Fibroblast of the conjunctiva (primary cell): ENCODE measurements around the gene CDHR5.
"Not testable (repeated sequence)": the region's sequence is repeated elsewhere in the genome, so short reads cannot be mapped to it uniquely, and the experiment has no call there.

Experiments
- DNase-seq: peaks from one replicate; pipeline ENCODE4 v3.0.0-alpha.2; 2010; ENCODE audit warnings: low read depth

The CDHR5 gene

GRCh38 chr11:586376-587316, 38.1 kb downstream of the CDHR5 start:
- no peak for DNase-seq

GRCh38 chr11:584287-584686, 40.5 kb downstream of the CDHR5 start:
- no peak for DNase-seq

- DNase-seq: no peak
Measured at GRCh38 chr11:581752-582151, 43.0 kb downstream of the CDHR5 start.

- no peak for DNase-seq
Measured at GRCh38 chr11:581342-581741, 43.4 kb downstream of the CDHR5 start.

- no peak for DNase-seq
Measured at GRCh38 chr11:579830-580601, 44.7 kb downstream of the CDHR5 start.

- DNase-seq: no peak
Measured at GRCh38 chr11:578276-579035, 46.3 kb downstream of the CDHR5 start.

GRCh38 chr11:577611-577894, 47.2 kb downstream of the CDHR5 start:
- DNase-seq: no peak

- no peak for DNase-seq
Measured at GRCh38 chr11:576811-577610, 47.7 kb downstream of the CDHR5 start.

GRCh38 chr11:575996-576768, 48.6 kb downstream of the CDHR5 start, which contains the start of gene PHRF1:
Gene PHRF1 (plus strand): TSS chr11:576470. CDS start chr11:581513, 5,043 bp downstream.
- peak; percentile 88 for DNase-seq

- no peak for DNase-seq
Measured at GRCh38 chr11:575313-575995, 49.3 kb downstream of the CDHR5 start.

- DNase-seq: no peak
Measured at GRCh38 chr11:574632-575312, 50.0 kb downstream of the CDHR5 start.

GRCh38 chr11:574031-574570, 50.7 kb downstream of the CDHR5 start:
- DNase-seq: not testable (repeated sequence)

GRCh38 chr11:573146-573759, 51.5 kb downstream of the CDHR5 start:
- no peak for DNase-seq

- DNase-seq: no peak
Measured at GRCh38 chr11:571802-572185, 53.0 kb downstream of the CDHR5 start.

- DNase-seq: no peak
Measured at GRCh38 chr11:569158-569885, 55.4 kb downstream of the CDHR5 start.

GRCh38 chr11:568306-569157, 56.2 kb downstream of the CDHR5 start:
- peak; percentile 68 for DNase-seq

- DNase-seq: no peak
Measured at GRCh38 chr11:567629-568292, 57.0 kb downstream of the CDHR5 start.
